HG03097 (cell line): Measurements from ENCODE around the gene CHAT.

Experiments
- ATAC-seq: cut with Tn5 transposase; IDR thresholded peaks from one replicate; pipeline ENCODE4 v1.9.1; 2021; ENCODE audit not compliant: unreplicated experiment, low FRiP score

CHAT gene

GRCh38 chr10:49627644-49628247, 13.9 kb downstream of the CHAT start:
- no peak for ATAC-seq

GRCh38 chr10:49628599-49628998, 14.8 kb downstream of the CHAT start:
- no peak for ATAC-seq

- no peak for ATAC-seq
These were observed 15.6 kb downstream of the CHAT start for GRCh38 chr10:49629431-49629881.

GRCh38 chr10:49631975-49632374, 18.1 kb downstream of the CHAT start:
- no peak for ATAC-seq

- no peak for ATAC-seq
These were observed 18.8 kb downstream of the CHAT start for GRCh38 chr10:49632406-49633317.

- no peak for ATAC-seq
These were observed 19.7 kb downstream of the CHAT start for GRCh38 chr10:49633327-49634068.

- no peak for ATAC-seq
These were observed 20.3 kb downstream of the CHAT start for GRCh38 chr10:49634069-49634660.

GRCh38 chr10:49642311-49642710, 28.5 kb downstream of the CHAT start:
- ATAC-seq: no peak

- ATAC-seq: no peak
These were observed 29.6 kb downstream of the CHAT start for GRCh38 chr10:49643241-49644034.

GRCh38 chr10:49644035-49644646, 30.3 kb downstream of the CHAT start:
- ATAC-seq: no peak

GRCh38 chr10:49645417-49645816, 31.6 kb downstream of the CHAT start:
- no peak for ATAC-seq

- no peak for ATAC-seq
These were observed 32.3 kb downstream of the CHAT start for GRCh38 chr10:49645871-49646870.

GRCh38 chr10:49647554-49647953, 33.7 kb downstream of the CHAT start:
- no peak for ATAC-seq

- no peak for ATAC-seq
These were observed 34.4 kb downstream of the CHAT start for GRCh38 chr10:49647985-49648795.

- no peak for ATAC-seq
These were observed 35.5 kb downstream of the CHAT start for GRCh38 chr10:49649294-49649693.

GRCh38 chr10:49649936-49650723, 36.3 kb downstream of the CHAT start:
- ATAC-seq: no peak

GRCh38 chr10:49650724-49651034, 36.8 kb downstream of the CHAT start:
- no peak for ATAC-seq
